HG03460 (cell line): ENCODE data around the gene DDIT4.

Experiments used
- ATAC-seq: cut with Tn5 transposase; IDR thresholded peaks from one replicate; pipeline ENCODE4 v1.9.1; 2021; ENCODE audit not compliant: unreplicated experiment

The DDIT4 gene

DNA sequence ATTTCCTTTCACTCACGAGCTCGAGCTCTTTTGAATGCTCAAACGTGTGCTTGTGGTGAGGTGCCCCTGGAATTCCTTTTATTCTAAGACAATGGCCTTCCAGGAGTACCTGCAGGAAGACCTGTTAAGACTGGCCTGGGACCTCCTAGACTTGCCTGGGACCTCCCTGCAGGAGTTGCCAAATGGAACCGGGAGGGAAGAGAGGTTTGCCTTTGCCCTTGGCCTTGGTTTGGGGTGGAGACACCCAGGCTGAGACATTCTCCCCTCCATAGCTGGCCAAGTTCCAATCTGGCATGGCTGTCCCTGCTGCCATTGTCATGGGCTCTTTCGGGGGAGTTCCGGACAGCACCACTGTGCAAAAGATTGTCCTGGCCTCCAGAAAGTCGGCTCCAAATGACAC is 41.3 kb downstream of the DDIT4 start:
- no peak for ATAC-seq

DNA sequence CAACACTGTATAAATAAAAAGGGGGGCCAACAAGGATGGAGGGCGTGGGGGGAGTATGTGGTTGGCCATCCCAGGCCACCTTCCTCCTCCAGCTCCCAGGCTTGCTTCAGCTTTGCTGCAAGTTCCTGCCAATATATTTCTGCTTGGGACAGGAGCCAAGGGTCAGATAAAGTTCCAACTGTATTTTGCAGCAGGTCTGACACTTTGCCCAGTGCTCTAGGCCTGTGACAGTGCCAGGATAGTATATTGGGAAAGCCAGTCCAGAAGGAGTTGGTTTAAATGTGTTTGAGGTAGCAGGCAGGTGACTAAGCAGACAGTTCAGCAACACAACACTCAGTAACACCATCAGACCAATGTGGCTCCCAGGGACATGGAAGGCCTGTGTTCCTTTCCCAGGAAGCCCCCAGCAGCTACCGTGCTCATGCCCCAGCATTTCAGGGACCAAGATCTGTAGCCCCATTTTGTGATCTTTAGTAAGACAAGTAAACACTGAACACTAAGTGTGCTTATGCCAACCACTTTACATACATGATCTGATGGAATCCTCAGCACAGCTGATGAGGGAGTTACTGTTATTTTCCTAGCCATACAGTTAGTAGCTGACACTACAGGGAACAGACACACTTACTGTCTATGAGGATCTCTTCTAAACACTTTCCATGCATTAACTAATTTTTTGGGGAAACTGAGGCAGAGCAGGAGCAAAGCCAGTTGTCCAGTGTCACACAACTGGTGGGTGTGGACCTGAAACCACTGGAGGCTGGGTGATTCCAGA is 42.1 kb downstream of the DDIT4 start:
- ATAC-seq = no peak

DNA sequence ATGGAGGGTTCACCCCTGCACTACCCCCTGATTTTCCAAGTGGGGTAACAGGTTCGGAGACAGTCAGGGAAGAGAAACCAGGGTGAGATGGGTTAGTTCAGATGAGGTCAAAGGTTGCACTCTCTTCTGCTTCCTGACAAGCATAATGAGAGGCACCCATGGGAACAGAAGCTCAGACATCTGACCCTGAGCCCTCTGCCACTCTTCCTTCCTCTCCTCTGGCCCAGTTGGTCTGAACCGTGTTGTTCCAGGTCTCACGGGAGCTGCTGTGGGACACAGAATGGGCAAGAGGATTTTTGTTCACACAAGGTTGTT is 42.6 kb downstream of the DDIT4 start:
- no peak for ATAC-seq

DNA sequence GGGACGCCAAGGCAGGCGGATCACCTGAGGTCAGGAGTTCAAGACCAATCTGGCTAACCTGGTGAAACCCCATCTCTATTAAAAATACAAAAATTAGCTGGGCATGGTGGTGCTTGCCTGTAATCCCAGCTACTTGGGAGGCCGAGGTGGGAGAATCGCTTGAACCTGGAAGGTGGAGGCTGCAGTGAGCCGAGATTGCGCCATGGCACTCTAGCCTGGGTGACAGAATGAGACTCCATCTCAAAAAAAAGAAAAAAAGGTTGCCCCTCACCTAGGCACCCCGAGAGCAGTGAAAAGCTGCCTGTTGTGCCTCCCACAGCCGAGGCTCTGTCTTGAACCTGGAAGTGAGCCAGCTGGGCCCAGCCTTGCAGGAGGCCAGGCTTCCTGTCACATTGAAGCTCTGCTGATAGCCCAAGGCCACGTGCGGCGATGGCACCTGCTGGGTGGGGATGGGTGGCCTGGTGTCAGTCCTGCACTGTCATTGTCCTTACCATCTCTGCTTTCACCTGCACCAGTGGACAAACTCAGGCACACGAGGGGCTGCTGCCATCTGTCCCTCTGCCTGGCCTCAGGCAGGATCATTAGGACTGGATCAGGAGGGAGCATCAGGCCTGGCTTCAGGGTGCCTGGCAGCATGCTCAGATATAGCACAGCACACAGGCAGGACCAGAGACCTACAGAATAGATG is 43.2 kb downstream of the DDIT4 start:
- ATAC-seq = no peak

DNA sequence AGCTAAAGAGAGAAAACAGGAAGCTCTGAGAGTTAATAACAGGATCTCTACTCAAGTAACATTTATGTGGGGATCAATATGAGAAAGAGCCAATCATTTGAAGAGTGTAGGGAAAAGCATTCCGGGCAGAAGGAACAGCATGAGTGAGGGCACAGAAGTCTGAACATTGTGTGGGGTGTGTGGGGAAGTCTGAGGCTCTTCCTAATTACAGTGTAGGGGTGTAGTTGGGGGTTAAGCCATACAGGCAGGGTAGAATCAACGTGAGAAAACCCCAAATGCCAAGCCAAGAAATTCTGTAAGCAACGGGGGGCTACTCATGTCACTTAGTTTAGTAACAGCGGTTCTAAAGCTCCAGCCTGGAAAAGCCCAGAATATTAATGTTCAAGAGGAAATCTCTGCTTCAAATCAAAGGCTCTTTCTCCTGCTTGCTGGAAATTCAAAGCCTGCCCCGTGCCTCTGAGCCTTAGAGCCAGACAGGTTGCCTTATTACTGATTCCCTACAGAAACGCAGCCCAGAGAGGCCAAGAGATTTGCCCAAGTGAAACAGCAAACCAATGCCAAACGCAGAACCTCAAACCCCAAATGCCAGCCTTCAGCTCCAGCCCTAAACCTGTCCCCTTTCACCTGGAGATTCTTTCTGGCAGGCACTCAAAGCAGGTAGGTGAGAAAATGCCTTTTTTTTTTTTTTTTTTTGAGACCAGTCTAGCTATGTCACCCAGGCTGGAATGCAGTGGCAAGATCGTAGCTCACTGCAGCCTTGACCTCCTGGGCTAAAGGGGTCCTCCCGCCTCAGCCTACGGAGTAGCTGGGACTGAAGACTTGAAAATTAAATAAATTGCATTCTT is 44.9 kb downstream of the DDIT4 start:
- no peak for ATAC-seq

DNA sequence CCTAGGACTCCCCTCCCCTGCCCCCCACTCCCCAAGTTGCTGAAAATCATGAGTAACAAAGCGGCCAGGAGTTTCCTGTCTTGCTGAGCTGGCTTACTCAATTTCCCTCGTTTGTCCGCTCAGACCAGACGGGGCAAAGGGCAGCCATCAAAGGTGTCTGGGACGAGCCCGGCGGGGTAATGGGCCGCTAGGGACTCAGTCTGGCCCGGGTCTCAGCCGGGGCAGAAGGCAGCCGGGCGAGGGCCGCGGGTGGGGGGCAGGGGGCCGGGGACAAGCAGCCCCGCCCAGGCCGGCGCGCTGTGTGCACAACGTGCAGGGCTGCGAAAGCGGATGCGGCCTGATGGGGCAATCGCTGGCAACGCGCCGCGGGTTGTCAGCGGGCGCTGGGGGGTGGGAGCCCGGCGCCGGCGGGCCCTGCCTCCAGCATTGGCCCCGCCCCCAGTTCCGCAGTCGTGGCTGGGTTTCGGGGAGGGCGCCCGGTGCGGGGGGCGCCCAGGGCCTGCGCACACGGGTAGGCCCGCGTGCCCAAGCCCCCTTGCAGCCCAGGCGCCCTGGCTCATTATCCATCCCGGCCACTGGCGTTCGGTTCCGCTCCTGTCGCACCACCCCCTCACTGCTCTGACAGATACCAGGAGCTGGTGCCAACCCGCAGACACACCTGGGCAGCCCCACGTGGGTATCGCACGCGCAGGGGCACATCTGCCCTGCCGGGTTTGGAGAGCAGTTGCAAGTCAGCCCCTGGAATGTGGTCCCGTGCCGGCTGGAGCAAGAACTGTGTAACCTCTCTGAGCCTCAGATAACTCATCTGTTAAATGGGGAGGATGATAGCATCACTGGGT is 45.9 kb downstream of the DDIT4 start:
- ATAC-seq = peak; percentile 41

DNA sequence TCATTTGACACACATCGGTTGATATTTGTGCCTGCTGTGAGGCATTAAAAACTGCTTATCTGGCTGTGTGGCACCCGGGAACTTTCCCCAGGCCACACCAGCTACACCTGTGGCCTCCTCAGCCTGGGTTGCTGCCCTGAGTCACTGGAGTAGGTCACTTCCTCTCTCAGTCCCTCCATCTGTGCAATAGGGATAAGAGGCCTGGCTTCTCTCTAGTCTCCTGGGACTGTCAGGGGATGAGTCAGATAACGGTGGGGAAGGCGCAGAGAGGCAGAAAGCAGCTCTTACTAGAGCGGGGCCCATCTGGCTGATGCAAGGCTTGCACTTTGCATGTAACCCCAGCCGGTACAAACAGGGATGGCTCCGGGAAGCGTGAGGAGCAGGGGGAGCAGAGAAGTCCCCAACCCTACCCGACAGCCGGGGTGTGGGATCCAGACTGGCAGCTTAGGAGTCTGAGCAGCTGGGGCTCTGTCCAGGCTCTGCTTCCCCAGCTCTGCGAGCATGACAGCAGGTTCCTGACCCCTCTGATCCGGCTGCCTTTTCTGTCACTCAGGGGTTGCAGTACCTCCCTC is 47.0 kb downstream of the DDIT4 start:
- ATAC-seq = peak; percentile 65

DNA sequence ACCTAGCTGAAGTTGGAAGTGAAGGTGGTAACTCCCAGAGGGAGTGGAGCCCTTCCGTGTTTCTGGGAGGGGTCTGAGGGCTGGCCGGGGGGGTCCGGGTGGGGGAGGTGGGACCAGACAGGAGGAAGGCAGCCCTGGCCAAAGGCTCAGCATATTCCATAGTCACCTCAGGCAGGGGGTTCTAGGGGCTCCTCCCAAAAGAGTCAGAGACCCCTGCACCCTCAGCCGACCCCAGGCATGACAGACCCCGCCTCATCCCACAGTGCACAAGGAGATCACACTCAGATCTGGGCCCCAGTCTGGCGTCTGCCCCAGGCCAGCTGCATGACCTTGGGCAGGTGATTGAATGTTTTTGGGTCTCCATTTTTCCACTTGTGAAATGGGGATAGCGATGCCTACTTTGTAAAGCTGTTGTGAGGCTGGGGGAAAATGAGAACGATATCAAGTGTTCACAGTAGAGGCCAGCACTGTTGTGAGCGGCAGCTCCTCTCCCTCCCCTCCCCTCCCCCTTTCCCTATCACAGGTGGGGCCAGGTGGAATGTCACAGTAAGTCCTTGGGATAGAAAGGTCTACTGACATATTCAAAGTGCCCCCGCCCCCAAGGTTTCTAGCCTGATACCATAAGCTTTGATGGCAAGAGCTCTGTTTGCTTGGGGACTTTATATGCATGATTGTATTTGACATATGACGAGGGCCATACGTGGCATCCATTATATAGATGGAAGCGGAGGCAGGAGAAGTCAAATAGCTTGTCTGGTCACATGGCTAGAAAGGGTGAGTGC is 47.7 kb downstream of the DDIT4 start:
- ATAC-seq = no peak

DNA sequence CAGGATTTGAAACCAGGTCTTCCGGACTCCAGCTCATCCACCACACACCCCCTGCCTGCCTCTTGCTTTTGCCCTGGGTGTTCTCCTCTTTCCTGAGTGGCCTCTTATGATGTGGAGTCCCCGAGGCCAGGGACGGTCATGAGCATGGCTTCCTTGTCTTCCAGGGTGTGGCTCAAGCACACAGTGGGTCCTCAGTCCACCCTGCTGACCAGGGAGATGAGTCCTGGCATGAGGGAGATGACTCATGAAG is 48.2 kb downstream of the DDIT4 start:
- no peak for ATAC-seq

DNA sequence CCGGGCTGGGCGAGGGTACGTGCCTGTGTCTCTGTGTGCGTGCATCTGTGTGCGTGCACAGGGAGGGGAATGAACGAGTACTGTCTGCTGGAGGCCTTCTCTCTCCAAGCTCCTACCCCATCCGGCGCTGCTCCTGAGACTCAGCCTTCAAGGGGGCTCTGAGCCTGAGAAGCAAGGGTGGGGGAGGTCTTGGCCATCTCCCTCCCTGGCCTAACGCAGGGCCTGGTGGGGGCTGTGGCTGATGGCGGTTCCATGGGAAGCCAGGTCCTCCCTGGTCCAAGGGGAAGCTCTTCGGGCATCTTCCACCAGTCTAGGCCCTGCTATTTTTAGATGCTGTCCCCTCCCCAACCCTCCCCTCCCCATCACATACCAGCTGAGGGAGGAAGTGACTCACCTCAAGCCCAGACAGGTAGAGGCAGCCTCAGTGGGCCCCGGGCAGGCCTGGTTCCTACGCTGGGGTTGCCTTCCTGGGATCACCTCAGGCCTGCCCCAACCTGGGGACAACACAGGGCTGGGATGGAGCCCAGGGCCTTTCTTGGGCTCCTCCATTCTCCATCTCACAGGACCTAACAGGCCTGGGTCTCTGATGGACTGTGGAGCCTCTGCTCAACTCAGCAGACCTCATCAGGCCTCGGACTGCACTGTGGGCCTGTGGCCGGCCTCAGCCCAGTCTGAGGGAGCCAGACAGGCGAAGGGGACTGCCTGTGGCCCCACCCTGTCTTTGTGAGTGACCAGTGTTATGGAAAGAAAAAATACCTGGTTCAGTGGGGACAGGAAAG is 48.7 kb downstream of the DDIT4 start:
- no peak for ATAC-seq

DNA sequence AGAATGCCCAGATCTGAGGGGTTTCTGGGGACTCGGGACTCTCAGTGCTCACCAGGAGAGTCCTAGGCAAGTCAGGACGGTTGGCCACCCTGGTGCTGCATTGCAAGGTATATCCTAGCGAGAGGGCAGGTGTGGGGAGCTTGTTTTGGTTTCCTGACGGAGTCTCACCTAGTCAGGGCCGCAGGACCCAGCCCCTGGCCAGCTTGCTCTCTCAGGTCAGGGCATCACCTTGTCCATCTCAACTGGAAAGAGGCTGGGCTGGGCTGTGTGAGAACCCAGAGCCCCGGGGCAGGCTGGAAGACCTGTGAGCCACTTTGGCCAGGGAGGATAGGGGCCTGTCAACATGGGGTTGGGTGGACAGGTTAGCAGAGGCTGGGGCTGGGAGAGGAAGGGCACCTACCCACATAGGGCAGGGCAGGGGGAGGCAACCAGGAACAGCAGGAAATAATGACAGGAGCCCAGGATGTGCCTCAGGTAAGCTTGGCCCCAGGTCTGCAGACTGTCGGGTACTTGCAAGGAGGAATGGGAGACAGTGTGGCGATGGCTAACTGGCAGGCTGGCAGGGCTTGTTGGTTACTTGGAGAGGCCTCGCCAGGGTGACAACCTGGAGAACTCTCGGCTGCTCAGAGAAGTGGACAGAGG is 49.5 kb downstream of the DDIT4 start:
- ATAC-seq = no peak

DNA sequence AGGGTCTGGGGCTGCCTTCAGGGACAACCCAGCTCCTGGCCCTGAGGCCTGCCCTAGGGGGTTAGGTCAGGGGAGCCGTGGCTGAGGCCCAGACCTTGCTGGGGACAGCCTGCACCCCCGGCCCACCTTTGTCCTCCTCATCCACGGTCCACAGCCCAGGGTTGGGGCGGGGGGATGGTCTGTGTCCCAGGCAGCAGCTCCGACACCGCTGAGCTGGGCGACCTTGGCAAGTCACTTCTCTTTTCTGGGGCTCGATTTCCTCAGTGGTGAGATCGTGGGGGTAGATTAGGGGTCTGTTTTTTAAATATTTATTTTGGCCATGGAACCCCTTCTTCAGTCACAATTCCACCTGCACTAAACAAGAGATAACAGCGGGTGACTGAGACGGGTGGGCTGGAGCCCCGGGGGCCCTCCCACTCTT is 50.1 kb downstream of the DDIT4 start:
- ATAC-seq = no peak
